ENCODE results near the gene APMAP.

APMAP gene

GRCh38 chr20:25032065-25032477 is 39.5 kb upstream of the APMAP start:
- no peak for TF ChIP-seq CTCF (IDR thresholded peaks at IDR 0.05)
- Histone ChIP-seq H3K27ac (peak overlapping the region; percentile 29 to 74), H3K4me3 (no peak overlapping the region)
- no peak for DNase-seq (ENCODE audit: low spot score)

- H3K27ac ChIP-seq = no peak overlapping the region
Measured at GRCh38 chr20:25031241-25031640, 38.7 kb upstream of the APMAP start.

GRCh38 chr20:25030649-25031207 is 38.2 kb upstream of the APMAP start:
- no peak overlapping the region for H3K4me3 ChIP-seq
- DNase-seq (ENCODE audit: low spot score) = no peak
- no peak for TF ChIP-seq CTCF (IDR thresholded peaks at IDR 0.05)
- H3K27ac ChIP-seq = peak overlapping the region in 1 of 2 donors; percentile 6

More at GRCh38 chr20:25031241-25031640, 38.7 kb upstream of the APMAP start:
- no peak for DNase-seq (ENCODE audit: low spot score)
- no peak for TF ChIP-seq CTCF (IDR thresholded peaks at IDR 0.05)
- H3K4me3 ChIP-seq = no peak overlapping the region

GRCh38 chr20:25030007-25030648 is 37.6 kb upstream of the APMAP start:
- no peak for TF ChIP-seq CTCF (IDR thresholded peaks at IDR 0.05)
- DNase-seq (ENCODE audit: low spot score) = no peak
- no peak overlapping the region for H3K4me3 ChIP-seq
- H3K27ac ChIP-seq = peak overlapping the region in 1 of 2 donors; percentile 6

GRCh38 chr20:25025986-25026605 is 33.5 kb upstream of the APMAP start:
- Histone ChIP-seq H3K4me3 (no peak overlapping the region), H3K27ac (no peak overlapping the region)
- TF ChIP-seq CTCF (IDR thresholded peaks at IDR 0.05) = no peak
- no peak for DNase-seq (ENCODE audit: low spot score)

GRCh38 chr20:25025091-25025861 is 32.7 kb upstream of the APMAP start:
- no peak for TF ChIP-seq CTCF (IDR thresholded peaks at IDR 0.05)
- DNase-seq (ENCODE audit: low spot score) = no peak
- Histone ChIP-seq H3K4me3 (no peak overlapping the region), H3K27ac (no peak overlapping the region)

All from coronary artery (tissue), 2 donors.